ENCODE data around the gene NKIRAS2. TPM values are rescaled to one million over a fixed set of nuclear protein-coding genes. Genes with fewer than 3 reads are reported as not detected.

The NKIRAS2 gene
- total RNA-seq, 2 donors from 2014 or later, result 64.8 to 69.8 TPM

- Histone ChIP-seq H3K4me3 (no peak overlapping the region), H3K27ac (no peak overlapping the region), H3K9me3 (no peaks in the 10 kb centered on the region), H3K27me3 (no peaks in the 10 kb centered on the region), H3K36me3 (no peaks in the 10 kb centered on the region), H3K4me1 (peaks cover 0 to 10% of the 10 kb centered on the region in 2 donors)
- DNase-seq (ENCODE audit: low spot score), result no peak
- no peak for TF ChIP-seq CTCF (IDR thresholded peaks at IDR 0.05)
These were observed 22.9 kb downstream of the NKIRAS2 start for GRCh38 chr17:42042598-42043319.

GRCh38 chr17:42045719-42046118 lies 25.8 kb downstream of the NKIRAS2 start:
- no peak for TF ChIP-seq CTCF (IDR thresholded peaks at IDR 0.05)
- peaks cover 0 to 9% of the 10 kb centered on the region in 2 donors for H3K4me1 ChIP-seq
- H3K9me3 ChIP-seq, result no peaks in the 10 kb centered on the region
- no peak overlapping the region for H3K27ac ChIP-seq
- DNase-seq (ENCODE audit: low spot score), result no peak
- H3K4me3 ChIP-seq, result no peak overlapping the region
- H3K27me3 ChIP-seq, result no peaks in the 10 kb centered on the region
- no peaks in the 10 kb centered on the region for H3K36me3 ChIP-seq

- Histone ChIP-seq H3K27ac (no peak overlapping the region), H3K4me3 (no peak overlapping the region), H3K4me1 (peaks cover 0 to 12% of the 10 kb centered on the region in 2 donors), H3K36me3 (no peaks in the 10 kb centered on the region), H3K27me3 (no peaks in the 10 kb centered on the region), H3K9me3 (no peaks in the 10 kb centered on the region)
- no peak for DNase-seq (ENCODE audit: low spot score)
- TF ChIP-seq CTCF (IDR thresholded peaks at IDR 0.05), result no peak
These were observed 27.5 kb downstream of the NKIRAS2 start for GRCh38 chr17:42047343-42047742.

- Histone ChIP-seq H3K9me3 (no peaks in the 10 kb centered on the region), H3K36me3 (no peaks in the 10 kb centered on the region), H3K27me3 (peaks cover 0 to 8% of the 10 kb centered on the region in 2 donors), H3K27ac (peak overlapping the region in 1 of 2 donors; percentile 51), H3K4me1 (peaks cover 0 to 12% of the 10 kb centered on the region in 2 donors), H3K4me3 (peak overlapping the region; percentile 59 to 72)
- TF ChIP-seq CTCF (IDR thresholded peaks at IDR 0.05), result no peak
- DNase-seq (ENCODE audit: low spot score), result no peak
These were observed 30.0 kb downstream of the NKIRAS2 start for GRCh38 chr17:42049834-42050392.

GRCh38 chr17:42050393-42051012 lies 30.6 kb downstream of the NKIRAS2 start, which contains the start of gene C17orf113:
TSS of gene C17orf113 (minus strand) at chr17:42050601. CDS start at chr17:42043376, 7,225 bp downstream.
- no peak for DNase-seq (ENCODE audit: low spot score)
- peak; percentile 33 to 54 for TF ChIP-seq CTCF (IDR thresholded peaks at IDR 0.05)
- Histone ChIP-seq H3K27ac (peak within 1 kb of the TSS in 1 of 2 donors; percentile 51), H3K36me3 (no peaks in the 10 kb centered on the region), H3K4me3 (peak within 1 kb of the TSS; percentile 59 to 72), H3K4me1 (peaks cover 0 to 12% of the 10 kb centered on the region in 2 donors), H3K9me3 (no peaks in the 10 kb centered on the region), H3K27me3 (peaks cover 0 to 8% of the 10 kb centered on the region in 2 donors)
